ENCODE data around the gene COX19. TPM values are rescaled to one million over a fixed set of nuclear protein-coding genes. Genes with fewer than 3 reads are reported as not detected.

Gene COX19
- total RNA-seq, 4 donors from 2014 or later: 11.6 to 55.2 (median 13.2) TPM

DNA sequence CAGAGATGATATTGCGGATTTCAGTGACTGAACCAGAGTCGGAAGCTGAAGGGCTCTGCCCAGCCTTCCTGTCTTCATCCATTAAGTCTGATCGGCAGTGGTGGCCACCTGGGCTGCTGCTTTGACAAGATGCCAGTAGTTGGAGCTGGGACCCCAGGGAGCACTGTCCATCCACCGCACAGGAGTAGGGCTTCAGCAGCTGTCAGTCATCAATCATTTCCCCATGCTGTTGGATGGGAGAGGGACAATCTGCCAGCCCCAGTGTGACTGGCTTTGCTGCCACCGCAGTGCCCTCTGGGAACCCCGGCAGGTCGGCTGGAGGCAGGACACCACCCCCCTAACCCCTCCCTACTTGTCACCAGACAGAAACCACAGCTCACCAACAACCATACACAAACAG is 46.0 kb upstream of the COX19 start:
- no peaks in the 10 kb centered on the region for H3K9me3 ChIP-seq
- peaks cover 15% of the 10 kb centered on the region for H3K4me1 ChIP-seq
- TF ChIP-seq EP300 (IDR thresholded peaks at IDR 0.05) (no peak), POLR2AphosphoS5 (IDR thresholded peaks at IDR 0.05) (no peak), POLR2A (IDR thresholded peaks at IDR 0.05) (no peak)
- TF ChIP-seq, protein P1, sequence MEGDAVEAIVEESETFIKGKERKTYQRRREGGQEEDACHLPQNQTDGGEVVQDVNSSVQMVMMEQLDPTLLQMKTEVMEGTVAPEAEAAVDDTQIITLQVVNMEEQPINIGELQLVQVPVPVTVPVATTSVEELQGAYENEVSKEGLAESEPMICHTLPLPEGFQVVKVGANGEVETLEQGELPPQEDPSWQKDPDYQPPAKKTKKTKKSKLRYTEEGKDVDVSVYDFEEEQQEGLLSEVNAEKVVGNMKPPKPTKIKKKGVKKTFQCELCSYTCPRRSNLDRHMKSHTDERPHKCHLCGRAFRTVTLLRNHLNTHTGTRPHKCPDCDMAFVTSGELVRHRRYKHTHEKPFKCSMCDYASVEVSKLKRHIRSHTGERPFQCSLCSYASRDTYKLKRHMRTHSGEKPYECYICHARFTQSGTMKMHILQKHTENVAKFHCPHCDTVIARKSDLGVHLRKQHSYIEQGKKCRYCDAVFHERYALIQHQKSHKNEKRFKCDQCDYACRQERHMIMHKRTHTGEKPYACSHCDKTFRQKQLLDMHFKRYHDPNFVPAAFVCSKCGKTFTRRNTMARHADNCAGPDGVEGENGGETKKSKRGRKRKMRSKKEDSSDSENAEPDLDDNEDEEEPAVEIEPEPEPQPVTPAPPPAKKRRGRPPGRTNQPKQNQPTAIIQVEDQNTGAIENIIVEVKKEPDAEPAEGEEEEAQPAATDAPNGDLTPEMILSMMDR (IDR thresholded peaks at IDR 0.05): no peak
- H3K27me3 ChIP-seq: no peaks in the 10 kb centered on the region
- WGBS: 100% methylated on average over 7 of the region's 7 CpGs
- DNase-seq (ENCODE audit: low spot score in 2 of 2): no peak
- no peak overlapping the region for H3K27ac ChIP-seq
- H3K36me3 ChIP-seq: peaks cover 39% of the 10 kb centered on the region
- no peak overlapping the region for H3K4me3 ChIP-seq

DNA sequence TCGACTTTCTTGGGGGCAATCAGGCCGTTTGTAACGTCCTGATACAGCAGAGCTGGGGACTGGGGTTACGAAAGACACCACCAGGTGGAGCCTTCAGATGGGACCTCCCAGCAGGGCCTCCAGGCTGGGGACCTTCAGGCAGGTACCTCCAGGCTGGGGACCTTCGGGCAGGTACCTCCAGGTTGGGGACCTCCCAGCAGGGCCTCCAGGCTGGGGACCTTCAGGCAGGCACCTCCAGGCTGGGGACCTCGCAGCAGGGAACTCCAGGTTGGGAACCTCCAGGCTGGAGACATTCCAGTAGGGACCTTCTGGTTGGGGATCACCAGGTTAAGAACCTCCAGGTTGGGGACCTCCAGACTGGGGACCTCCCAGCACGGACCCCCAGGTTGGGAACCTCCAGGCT is 45.5 kb upstream of the COX19 start:
- H3K4me1 ChIP-seq: peaks cover 10% of the 10 kb centered on the region
- WGBS: 100% methylated on average over 1 of the region's 7 CpGs
- H3K4me3 ChIP-seq: no peak overlapping the region
- H3K9me3 ChIP-seq: no peaks in the 10 kb centered on the region
- TF ChIP-seq, protein P1 (IDR thresholded peaks at IDR 0.05): no peak
- TF ChIP-seq POLR2AphosphoS5 (IDR thresholded peaks at IDR 0.05): no peak
- TF ChIP-seq POLR2A (IDR thresholded peaks at IDR 0.05): no peak
- TF ChIP-seq EP300 (IDR thresholded peaks at IDR 0.05): no peak
- no peak overlapping the region for H3K27ac ChIP-seq
- no peaks in the 10 kb centered on the region for H3K27me3 ChIP-seq
- peaks cover 38% of the 10 kb centered on the region for H3K36me3 ChIP-seq
- no peak for DNase-seq (ENCODE audit: low spot score in 2 of 2)

DNA sequence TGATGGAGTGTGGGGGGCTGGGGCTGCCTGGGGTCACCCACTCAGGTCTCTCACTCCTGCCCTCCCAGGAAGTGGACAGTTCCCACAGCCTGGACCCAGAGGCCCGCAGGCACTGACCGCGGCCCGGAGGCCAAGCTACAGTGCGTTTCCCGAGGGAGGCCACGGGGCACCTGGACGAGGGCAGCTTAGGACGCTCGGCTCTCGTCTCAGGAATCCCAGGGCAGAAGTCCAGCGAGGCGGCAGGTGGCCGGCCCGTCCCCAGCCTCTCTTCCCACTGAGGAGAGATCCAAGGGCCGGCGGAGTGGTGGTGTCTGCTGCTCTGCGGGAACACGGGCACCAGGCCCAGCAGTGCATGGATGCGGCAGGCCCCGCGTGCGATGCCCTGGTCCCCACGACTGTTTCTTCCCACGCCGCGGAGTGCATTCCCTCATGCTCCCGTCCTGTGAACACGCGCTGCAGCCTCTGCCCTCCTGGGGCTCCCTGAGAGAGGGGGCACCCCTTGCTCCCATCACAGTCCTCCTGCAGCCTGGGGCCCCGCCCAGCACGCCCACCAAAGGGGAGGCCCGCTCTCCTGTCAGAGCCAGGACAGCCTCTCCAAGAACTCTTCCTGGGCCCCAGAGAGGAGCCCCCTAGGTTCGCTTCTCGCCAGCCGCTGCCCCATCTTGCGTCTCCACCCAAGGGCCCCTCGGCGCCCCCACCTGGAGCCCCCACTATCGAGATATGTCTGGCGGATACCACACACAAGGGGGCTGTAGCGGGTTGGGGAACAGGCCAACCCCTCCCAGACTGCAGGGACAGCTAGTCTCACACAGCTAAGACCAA is 44.7 kb upstream of the COX19 start:
- no peak overlapping the region for H3K4me3 ChIP-seq
- peaks cover 2% of the 10 kb centered on the region for H3K4me1 ChIP-seq
- H3K9me3 ChIP-seq: no peaks in the 10 kb centered on the region
- no peaks in the 10 kb centered on the region for H3K27me3 ChIP-seq
- DNase-seq (ENCODE audit: low spot score in 2 of 2): no peak
- WGBS: 94% methylated on average over 25 of the region's 42 CpGs
- TF ChIP-seq POLR2A (IDR thresholded peaks at IDR 0.05) (no peak), EP300 (IDR thresholded peaks at IDR 0.05) (no peak), POLR2AphosphoS5 (IDR thresholded peaks at IDR 0.05) (no peak)
- TF ChIP-seq, protein P1 (IDR thresholded peaks at IDR 0.05): no peak
- no peak overlapping the region for H3K27ac ChIP-seq
- H3K36me3 ChIP-seq: peaks cover 31% of the 10 kb centered on the region

DNA sequence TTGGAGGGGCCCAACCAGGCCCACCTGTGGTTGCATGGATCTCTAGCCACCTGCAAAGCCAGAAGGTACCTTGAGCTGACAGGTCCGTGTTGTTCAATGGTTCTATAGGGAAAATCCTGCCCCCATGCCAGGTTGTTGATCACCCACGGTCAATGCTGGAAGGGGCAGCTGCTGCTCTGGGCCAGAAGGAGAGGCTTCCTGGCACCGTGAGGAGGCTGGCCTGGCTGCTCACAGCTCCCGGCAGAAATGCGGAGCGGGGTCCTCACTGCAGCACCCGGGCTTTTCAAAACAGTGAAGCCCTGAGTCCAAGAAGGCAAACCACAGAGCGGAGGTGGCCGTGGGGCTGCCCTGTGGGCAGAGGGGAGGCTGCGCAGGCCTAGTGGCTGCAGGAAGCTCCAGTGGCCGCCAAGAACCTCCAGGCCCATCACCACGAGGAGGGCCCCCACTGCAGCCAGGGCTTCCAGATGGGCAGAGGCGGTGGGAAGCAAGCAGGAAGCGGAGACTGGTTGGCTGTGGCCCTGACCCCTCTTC is 44.0 kb upstream of the COX19 start:
- Histone ChIP-seq H3K27me3 (no peaks in the 10 kb centered on the region), H3K36me3 (peaks cover 31% of the 10 kb centered on the region)
- WGBS: 87% methylated on average over 14 of the region's 14 CpGs

DNA sequence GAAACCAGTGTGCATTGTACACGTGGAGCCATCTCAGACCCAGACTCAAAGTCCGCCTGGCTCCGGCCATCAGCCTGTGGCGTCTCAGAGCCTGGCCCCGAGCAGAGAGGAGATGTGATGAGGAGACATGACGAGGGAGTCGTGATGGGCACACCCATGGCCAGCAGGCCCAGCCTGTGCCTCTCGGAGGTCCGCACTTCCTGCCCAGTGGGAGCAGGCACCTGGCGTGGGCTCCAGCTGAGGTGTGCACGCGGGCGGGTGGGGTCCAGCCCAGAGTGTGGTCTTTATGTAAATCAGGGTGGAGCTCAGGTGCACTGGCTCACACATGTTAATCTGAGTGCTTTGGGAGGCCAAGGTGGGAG is 43.0 kb upstream of the COX19 start:
- Histone ChIP-seq H3K36me3 (peaks cover 31% of the 10 kb centered on the region), H3K27ac (no peak overlapping the region), H3K27me3 (no peaks in the 10 kb centered on the region), H3K4me3 (no peak overlapping the region), H3K4me1 (peaks cover 14% of the 10 kb centered on the region), H3K9me3 (no peaks in the 10 kb centered on the region)
- 93% methylated on average over 12 of the region's 13 CpGs for WGBS
- no peak for TF ChIP-seq EP300 (IDR thresholded peaks at IDR 0.05)
- TF ChIP-seq, protein P1 (IDR thresholded peaks at IDR 0.05): no peak
- no peak for TF ChIP-seq POLR2AphosphoS5 (IDR thresholded peaks at IDR 0.05)
- no peak for TF ChIP-seq POLR2A (IDR thresholded peaks at IDR 0.05)
- no peak for DNase-seq (ENCODE audit: low spot score in 2 of 2)

More for the DNA sequence above, 44.0 kb upstream of the COX19 start:
- no peak for TF ChIP-seq POLR2AphosphoS5 (IDR thresholded peaks at IDR 0.05)
- TF ChIP-seq, protein P1 (IDR thresholded peaks at IDR 0.05): no peak
- no peak for TF ChIP-seq EP300 (IDR thresholded peaks at IDR 0.05)
- TF ChIP-seq POLR2A (IDR thresholded peaks at IDR 0.05): no peak
- H3K9me3 ChIP-seq: no peaks in the 10 kb centered on the region
- no peak overlapping the region for H3K4me3 ChIP-seq
- no peak overlapping the region for H3K27ac ChIP-seq
- H3K4me1 ChIP-seq: peaks cover 6% of the 10 kb centered on the region
- no peak for DNase-seq (ENCODE audit: low spot score in 2 of 2)
